Glutamatergic neuron (in vitro differentiated cells): ENCODE results near the gene RNF41. TPM values are rescaled to one million over a fixed set of nuclear protein-coding genes. Genes with fewer than 3 reads are reported as not detected.

Experiments
- DNase-seq: peaks from one replicate; pipeline ENCODE4 v3.0.0; 2022
- H3K27ac Mint-ChIP-seq: one replicate; pipeline ENCODE4 v1.8.0; 2020; ENCODE audit warnings: mild to moderate bottlenecking, mixed read lengths, inconsistent platforms; ENCODE audit not compliant: unreplicated experiment
- H3K27me3 Mint-ChIP-seq: one replicate; pipeline ENCODE4 v1.8.0; 2020; ENCODE audit warnings: mild to moderate bottlenecking, moderate library complexity, mixed read lengths, inconsistent platforms; ENCODE audit not compliant: unreplicated experiment
- H3K36me3 Mint-ChIP-seq: one replicate; pipeline ENCODE4 v1.8.0; 2020; ENCODE audit warnings: mild to moderate bottlenecking, mixed read lengths, inconsistent platforms; ENCODE audit not compliant: unreplicated experiment
- H3K4me1 Mint-ChIP-seq: one replicate; pipeline ENCODE4 v1.8.0; 2020; ENCODE audit warnings: mild to moderate bottlenecking, low read depth, mixed read lengths, inconsistent platforms; ENCODE audit not compliant: unreplicated experiment
- H3K4me3 Mint-ChIP-seq: one replicate; pipeline ENCODE4 v1.8.0; 2020; ENCODE audit warnings: mild to moderate bottlenecking, mixed read lengths, inconsistent platforms; ENCODE audit not compliant: unreplicated experiment
- H3K9me3 Mint-ChIP-seq: one replicate; pipeline ENCODE4 v1.8.0; 2020; ENCODE audit warnings: mild to moderate bottlenecking, moderate library complexity, mixed read lengths, inconsistent platforms; ENCODE audit not compliant: unreplicated experiment
- total RNA-seq: library from RNA; stranded (reverse); fragmentation: NEBNext Ultra II Directional; extraction: Animal tissue kit (Norgen Biotek cat#: 25700); gene quantifications from one replicate; pipeline ENCODE4 v1.2.1, GENCODE V29; 2021; ENCODE audit not compliant: unreplicated experiment
- TF ChIP-seq, protein P1 (sequence below): fragments of 200-600 bp; sonication (generic); IDR thresholded peaks from one replicate; pipeline ENCODE4 v1.5.0; 2021; ENCODE audit not compliant: partially characterized antibody, unreplicated experiment

The RNF41 gene
- total RNA-seq, 1 donor from 2014 or later: 72.6 TPM

DNA sequence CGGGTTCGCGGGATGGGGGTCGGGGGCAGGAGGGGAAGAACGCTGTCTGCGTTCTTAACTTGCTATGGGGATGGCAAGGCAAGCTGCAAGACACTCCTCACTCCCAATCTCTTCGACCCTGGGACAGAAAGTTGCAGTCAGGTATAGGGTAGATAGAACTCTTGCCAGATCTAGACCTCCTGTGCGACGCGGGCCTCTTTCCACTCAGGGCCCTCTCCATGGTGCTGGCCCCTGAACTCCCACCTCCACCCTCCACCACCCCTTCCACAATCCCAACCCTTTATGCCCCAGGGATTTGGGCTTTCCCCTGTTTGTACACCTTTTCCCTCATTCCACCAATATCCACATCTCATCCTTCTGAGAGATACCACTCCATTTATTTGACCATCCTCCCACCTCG lies 3.2 kb upstream of the RNF41 start:
- Mint-ChIP-seq H3K9me3 (peaks cover 6% of the 10 kb centered on the region), H3K36me3 (no peaks in the 10 kb centered on the region), H3K27ac (peak overlapping the region; percentile 52), H3K4me1 (peaks cover 13% of the 10 kb centered on the region), H3K4me3 (peak overlapping the region; percentile 75), H3K27me3 (peaks cover 5% of the 10 kb centered on the region)
- TF ChIP-seq, protein P1, sequence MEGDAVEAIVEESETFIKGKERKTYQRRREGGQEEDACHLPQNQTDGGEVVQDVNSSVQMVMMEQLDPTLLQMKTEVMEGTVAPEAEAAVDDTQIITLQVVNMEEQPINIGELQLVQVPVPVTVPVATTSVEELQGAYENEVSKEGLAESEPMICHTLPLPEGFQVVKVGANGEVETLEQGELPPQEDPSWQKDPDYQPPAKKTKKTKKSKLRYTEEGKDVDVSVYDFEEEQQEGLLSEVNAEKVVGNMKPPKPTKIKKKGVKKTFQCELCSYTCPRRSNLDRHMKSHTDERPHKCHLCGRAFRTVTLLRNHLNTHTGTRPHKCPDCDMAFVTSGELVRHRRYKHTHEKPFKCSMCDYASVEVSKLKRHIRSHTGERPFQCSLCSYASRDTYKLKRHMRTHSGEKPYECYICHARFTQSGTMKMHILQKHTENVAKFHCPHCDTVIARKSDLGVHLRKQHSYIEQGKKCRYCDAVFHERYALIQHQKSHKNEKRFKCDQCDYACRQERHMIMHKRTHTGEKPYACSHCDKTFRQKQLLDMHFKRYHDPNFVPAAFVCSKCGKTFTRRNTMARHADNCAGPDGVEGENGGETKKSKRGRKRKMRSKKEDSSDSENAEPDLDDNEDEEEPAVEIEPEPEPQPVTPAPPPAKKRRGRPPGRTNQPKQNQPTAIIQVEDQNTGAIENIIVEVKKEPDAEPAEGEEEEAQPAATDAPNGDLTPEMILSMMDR: no peak
- no peak for DNase-seq

DNA sequence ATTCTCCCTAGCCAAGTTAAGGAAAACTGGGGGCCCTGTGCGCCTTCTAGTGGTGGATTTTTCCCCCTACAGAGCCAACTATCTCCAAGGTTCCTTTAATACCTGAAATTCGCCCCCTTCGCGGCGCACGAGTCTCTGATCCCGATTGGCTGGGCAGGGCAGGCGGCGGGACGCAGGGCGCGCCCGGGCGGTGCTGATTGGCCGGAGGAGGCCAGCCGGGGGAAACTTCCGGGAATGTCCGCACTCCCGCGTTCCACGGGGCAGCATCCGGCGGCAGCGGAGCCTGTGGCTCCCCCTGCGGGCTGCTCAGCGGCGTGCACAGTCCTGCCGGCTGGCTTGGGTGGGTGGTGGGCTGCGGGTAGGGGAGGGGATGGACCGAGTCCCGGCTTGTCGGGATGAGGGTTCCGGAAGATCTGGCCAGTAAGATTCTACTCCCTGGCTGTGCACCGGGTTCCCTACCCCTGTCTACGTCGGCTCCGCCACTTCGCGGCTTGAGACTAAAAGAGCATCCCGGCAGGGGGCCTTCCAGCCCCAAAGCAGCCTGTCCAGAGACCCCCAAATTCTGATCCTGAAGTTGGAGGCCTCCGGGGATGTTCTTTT lies 2.5 kb upstream of the RNF41 start, which contains the start of gene NABP2:
Gene NABP2, plus strand, starts transcription at position 241 of the 600 bp plus-strand sequence. CDS start 515 bp downstream, outside the sequence.
- Mint-ChIP-seq H3K27ac (peak within 1 kb of the TSS; percentile 52), H3K36me3 (no peaks in the 10 kb centered on the region), H3K9me3 (peaks cover 6% of the 10 kb centered on the region)

DNA sequence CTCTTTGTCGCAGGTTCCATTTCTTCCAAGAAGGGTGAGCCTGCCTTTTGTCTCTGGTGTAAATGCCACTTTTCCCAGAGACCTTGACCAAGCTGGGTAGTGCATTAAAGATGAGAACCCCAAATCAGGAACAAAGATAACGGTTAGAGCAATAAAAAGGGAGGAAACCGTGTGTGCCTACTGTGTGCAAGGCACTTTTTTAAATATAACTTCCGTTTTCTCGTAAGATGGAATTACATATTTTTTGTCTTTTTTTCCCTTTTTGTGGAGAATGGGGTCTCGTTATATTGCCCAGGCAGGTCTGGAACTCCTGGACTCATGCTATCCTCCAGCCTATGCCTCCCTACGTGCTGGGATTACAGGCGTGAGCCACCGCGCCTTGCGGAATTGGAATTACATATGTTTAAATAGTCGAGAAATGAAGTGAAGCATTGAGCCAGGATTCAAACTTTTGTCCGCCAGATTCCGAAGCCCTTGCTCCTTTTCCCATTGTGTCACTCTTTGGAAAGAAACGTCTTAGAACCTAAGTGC lies 1.9 kb upstream of the RNF41 start:
- peaks cover 13% of the 10 kb centered on the region for H3K4me1 Mint-ChIP-seq
- H3K9me3 Mint-ChIP-seq: peaks cover 6% of the 10 kb centered on the region
- H3K4me3 Mint-ChIP-seq: peak overlapping the region; percentile 72
- peaks cover 5% of the 10 kb centered on the region for H3K27me3 Mint-ChIP-seq
- H3K36me3 Mint-ChIP-seq: no peaks in the 10 kb centered on the region
- H3K27ac Mint-ChIP-seq: peak overlapping the region; percentile 46
- no peak for DNase-seq
- TF ChIP-seq, protein P1: no peak

More for the DNA sequence above, 2.5 kb upstream of the RNF41 start, which contains the start of gene NABP2:
- H3K4me1 Mint-ChIP-seq: peaks cover 13% of the 10 kb centered on the region
- H3K4me3 Mint-ChIP-seq: peak within 1 kb of the TSS; percentile 75
- peak; percentile 98 for DNase-seq
- TF ChIP-seq, protein P1: peak; percentile 83
- H3K27me3 Mint-ChIP-seq: peaks cover 5% of the 10 kb centered on the region

DNA sequence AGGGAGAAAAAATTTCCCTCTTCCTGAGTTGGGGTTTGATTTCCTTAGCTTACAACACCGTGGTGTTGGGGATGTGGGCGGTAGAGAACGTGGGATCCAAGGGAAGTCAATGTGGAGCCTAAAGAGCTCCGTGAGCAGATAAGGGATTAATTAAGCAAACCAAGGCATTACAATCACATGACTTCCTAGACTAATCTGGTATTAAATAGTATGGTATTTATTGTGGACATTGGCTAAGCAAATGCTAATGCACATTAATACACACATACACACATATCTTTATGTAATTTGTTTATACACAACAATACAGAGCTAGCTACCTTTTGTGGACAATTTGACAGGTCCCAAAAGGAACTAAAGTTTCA lies 791 bp upstream of the RNF41 start:
- H3K4me3 Mint-ChIP-seq: peak overlapping the region; percentile 100
- no peak for DNase-seq
- TF ChIP-seq, protein P1: peak; percentile 5

DNA sequence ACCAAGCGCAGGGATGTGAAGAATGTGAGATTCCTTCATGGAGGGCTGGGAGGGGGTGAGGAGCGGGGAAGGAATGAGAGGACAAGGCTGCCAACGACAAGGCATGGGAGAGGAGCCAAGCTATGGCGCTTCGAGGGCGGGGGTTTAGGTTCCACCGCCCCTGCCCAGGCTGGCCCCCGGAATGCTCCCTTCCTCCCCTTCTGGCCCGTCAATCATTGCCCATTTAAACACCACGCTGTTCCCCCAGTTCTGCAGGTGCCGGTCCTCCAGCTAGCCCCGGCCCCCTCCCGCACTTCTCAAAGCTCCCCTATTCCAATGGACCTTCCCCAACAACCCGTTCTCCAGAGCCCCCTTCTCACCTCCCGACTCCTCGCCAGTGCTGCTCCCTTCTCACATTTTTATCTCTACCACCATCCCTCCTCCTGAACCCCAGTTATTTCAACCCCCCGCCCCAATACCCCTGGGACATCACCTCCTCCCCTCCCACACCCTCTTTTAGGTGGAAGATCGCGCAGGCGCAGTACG lies 428 bp downstream of the RNF41 start:
- Mint-ChIP-seq H3K27ac (peak overlapping the region; percentile 92), H3K9me3 (peaks cover 6% of the 10 kb centered on the region)

More for the DNA sequence above, 791 bp upstream of the RNF41 start:
- peak overlapping the region; percentile 92 for H3K27ac Mint-ChIP-seq
- peaks cover 6% of the 10 kb centered on the region for H3K9me3 Mint-ChIP-seq
- H3K36me3 Mint-ChIP-seq: no peaks in the 10 kb centered on the region
- peaks cover 5% of the 10 kb centered on the region for H3K27me3 Mint-ChIP-seq
- H3K4me1 Mint-ChIP-seq: peaks cover 13% of the 10 kb centered on the region

More for the DNA sequence above, 428 bp downstream of the RNF41 start:
- Mint-ChIP-seq H3K4me3 (peak overlapping the region; percentile 100), H3K36me3 (peaks cover 4% of the 10 kb centered on the region), H3K4me1 (peaks cover 13% of the 10 kb centered on the region), H3K27me3 (peaks cover 5% of the 10 kb centered on the region)
- DNase-seq: peak; percentile 49
- TF ChIP-seq, protein P1: no peak
